ENCODE measurements around the gene DMRTA2. TPM values are rescaled to one million over a fixed set of nuclear protein-coding genes. Genes with fewer than 3 reads are reported as not detected.

Gene DMRTA2
- total RNA-seq, 1 donor from 2014 or later = not detected

- DNase-seq = no peak
Observed at GRCh38 chr1:50373532-50373931, 49.7 kb downstream of the DMRTA2 start.

- DNase-seq = no peak
Observed at GRCh38 chr1:50371749-50372148, 51.5 kb downstream of the DMRTA2 start.

- no peak for DNase-seq
Observed at GRCh38 chr1:50369830-50370229, 53.4 kb downstream of the DMRTA2 start.

GRCh38 chr1:50369008-50369634 is 54.1 kb downstream of the DMRTA2 start:
- DNase-seq = no peak

- DNase-seq = peak; percentile 65
Observed at GRCh38 chr1:50368179-50369007, 54.9 kb downstream of the DMRTA2 start.

Data from tongue (tissue), 2 donors.